Esophagus muscularis mucosa (tissue), 4 donors: ENCODE results near the gene GNG7.

ENCODE experiments used
- CTCF ChIP-seq, 3 experiments: fragments of 200-600 bp in 2 of 3; fragments of 450-650 bp in 1 of 3; sonication (generic) in 2 of 3; IDR thresholded peaks; one replicate each; pipeline ENCODE4 v1.5.1; 2017 to 2019; ENCODE audit warnings: antibody characterized with exemption in 3 of 3, mild to moderate bottlenecking in 2 of 3, moderate library complexity in 1 of 3
- EP300 ChIP-seq: sonication (generic); formaldehyde crosslinking; IDR thresholded peaks from one replicate; pipeline ENCODE4 v1.6.1; 2017; ENCODE audit warnings: antibody characterized with exemption
- POLR2A ChIP-seq: fragments of 450-650 bp; IDR thresholded peaks from one replicate; pipeline ENCODE4 v1.6.1; 2017; ENCODE audit warnings: antibody characterized with exemption, moderate library complexity, mild to moderate bottlenecking, low read depth
- POLR2AphosphoS5 ChIP-seq, 2 donors: sonication (generic); formaldehyde crosslinking; IDR thresholded peaks; one replicate each; pipeline ENCODE4 v1.6.1; 2017; ENCODE audit warnings: antibody characterized with exemption in 2 of 2

DNA sequence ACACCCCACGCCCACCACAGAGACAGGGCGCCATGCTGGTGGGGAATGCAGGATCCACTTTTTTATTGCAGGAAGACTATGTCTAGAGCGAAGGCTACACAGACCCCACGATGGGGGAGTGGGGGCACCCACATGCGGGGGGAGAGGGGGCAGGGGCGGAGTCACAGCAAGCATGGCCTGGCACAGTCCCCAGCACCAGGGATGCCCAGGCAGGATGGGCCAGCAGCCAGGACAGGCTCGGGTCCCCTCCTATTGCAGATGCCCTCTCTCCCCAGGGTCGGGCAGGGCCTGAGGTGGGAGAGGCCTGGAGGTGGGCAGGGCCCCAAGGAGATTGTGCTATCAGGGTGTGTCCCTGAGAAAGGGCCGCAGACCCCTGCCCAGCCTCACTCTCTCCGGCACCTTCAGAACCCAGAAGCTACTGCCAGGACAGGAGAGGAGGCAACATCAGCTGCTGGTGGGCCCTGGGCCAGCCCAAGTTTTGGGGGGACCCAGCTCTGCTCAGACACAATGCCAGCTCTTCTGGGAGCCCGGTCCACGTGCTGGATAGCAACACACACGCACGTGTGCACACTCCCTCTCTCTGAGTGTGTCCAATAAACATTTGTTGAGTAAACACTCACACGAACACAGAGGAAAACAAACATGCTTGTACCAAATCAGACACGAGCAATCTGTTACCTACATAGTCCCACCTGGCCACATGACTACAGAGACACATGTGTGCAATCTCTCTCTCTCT lies 12.2 kb upstream of the GNG7 start:
- TF ChIP-seq CTCF (IDR thresholded peaks at IDR 0.05) (no peak), EP300 (no peak), POLR2A (no peak), POLR2AphosphoS5 (IDR thresholded peaks at IDR 0.05) (no peak)
